Adrenal gland (tissue), 5 donors: Measurements from ENCODE around the gene ARHGEF17.

Experiments used
- CTCF ChIP-seq, 6 experiments: fragments of 450-650 bp in 4 of 6; fragments of 200-600 bp in 2 of 6; sonication (generic) in 1 of 6; IDR thresholded peaks; 1 replicate in 5 of 6; 2 replicates in 1 of 6; pipeline versions ENCODE4 v1.5.1 to v1.8.0; 2016 to 2021; ENCODE audit warnings: antibody characterized with exemption in 6 of 6, mild to moderate bottlenecking in 2 of 6, moderate library complexity in 1 of 6
- POLR2A ChIP-seq, 2 donors: fragments of 450-650 bp; IDR thresholded peaks; one replicate each; pipeline ENCODE4 v1.6.1; 2017; ENCODE audit warnings: antibody characterized with exemption in 2 of 2, mild to moderate bottlenecking in 2 of 2, moderate library complexity in 1 of 2
- donor health status: DM: no; HTN: no; CAD: no.

GRCh38 chr11:73337846-73338245 is 29.8 kb downstream of the ARHGEF17 start:
- TF ChIP-seq CTCF (IDR thresholded peaks at IDR 0.05) (no peak), POLR2A (IDR thresholded peaks at IDR 0.05) (no peak)
